A549 treated with Hydrocortisone at 1 μM for 4 hours (cell line): ENCODE results near the gene SLC2A4. TPM values are rescaled to one million over a fixed set of nuclear protein-coding genes. Genes with fewer than 3 reads are reported as not detected.

Experiments
- total RNA-seq: library from RNA; stranded (reverse); fragments of 200-300 nt; extraction: Qiagen RNA extraction; gene quantifications from 5 replicates; pipeline ENCODE4 v1.2.3, GENCODE V29; 2022

Gene SLC2A4
- total RNA-seq, 1 experiment from 2014 or later: 0.59 TPM

Other genes with a start within 250 kb of the SLC2A4 start
- gene SLC16A13, start 245.7 kb upstream of the SLC2A4 start, total RNA-seq: 6.5 to 9.3 TPM (median 8.9 TPM) in 5 replicates
- gene SLC16A11, start 237.6 kb upstream of the SLC2A4 start, total RNA-seq: not detected in 5 replicates
- gene CLEC10A, start 201.5 kb upstream of the SLC2A4 start, total RNA-seq: not detected in 5 replicates
- 0.12 to 0.16 TPM in 2 of 5 replicates, not detected in the others for gene ASGR2, start 166.9 kb upstream of the SLC2A4 start, total RNA-seq
- 0.70 to 1.4 TPM (median 0.89 TPM) in 5 replicates for gene ASGR1, start 102.3 kb upstream of the SLC2A4 start, total RNA-seq
- gene DLG4, start 61.9 kb upstream of the SLC2A4 start, total RNA-seq: 5.7 to 7.8 TPM (median 6.6 TPM) in 5 replicates
- 322 to 414 TPM (median 394 TPM) in 5 replicates for gene ACADVL, start 61.8 kb upstream of the SLC2A4 start, total RNA-seq
- gene DVL2, start 47.2 kb upstream of the SLC2A4 start, total RNA-seq: 37.0 to 41.9 TPM (median 40.1 TPM) in 5 replicates
- 89.8 to 111 TPM (median 96.3 TPM) in 5 replicates for gene PHF23, start 42.3 kb upstream of the SLC2A4 start, total RNA-seq
- 685 to 777 TPM (median 698 TPM) in 5 replicates for gene GABARAP, start 39.3 kb upstream of the SLC2A4 start, total RNA-seq
- gene CTDNEP1, start 30.0 kb upstream of the SLC2A4 start, total RNA-seq: 222 to 242 TPM (median 228 TPM) in 5 replicates
- 125 to 155 TPM (median 140 TPM) in 5 replicates for gene ELP5, start 29.5 kb upstream of the SLC2A4 start, total RNA-seq
- 2.2 to 3.7 TPM (median 2.6 TPM) in 5 replicates for gene CLDN7, start 19.2 kb upstream of the SLC2A4 start, total RNA-seq
- gene YBX2, start 12.9 kb downstream of the SLC2A4 start, total RNA-seq: 0.43 to 0.55 TPM (median 0.44 TPM) in 5 replicates
- gene EIF5A, start 25.9 kb downstream of the SLC2A4 start, total RNA-seq: 1,618 to 1,808 TPM (median 1,704 TPM) in 5 replicates
- 73.9 to 101 TPM (median 95.3 TPM) in 5 replicates for gene GPS2, start 33.6 kb downstream of the SLC2A4 start, total RNA-seq
- gene NEURL4, start 47.6 kb downstream of the SLC2A4 start, total RNA-seq: 26.4 to 30.2 TPM (median 28.4 TPM) in 5 replicates
- gene ACAP1, start 54.8 kb downstream of the SLC2A4 start, total RNA-seq: 1.2 to 3.9 TPM (median 3.1 TPM) in 5 replicates
- 10.5 to 13.8 TPM (median 12.9 TPM) in 5 replicates for gene KCTD11, start 70.4 kb downstream of the SLC2A4 start, total RNA-seq
- not detected in 5 replicates for gene TMEM95, start 73.4 kb downstream of the SLC2A4 start, total RNA-seq
- gene TNK1, start 99.4 kb downstream of the SLC2A4 start, total RNA-seq: 1.4 to 2.1 TPM (median 1.7 TPM) in 5 replicates
- gene PLSCR3, start 112.8 kb downstream of the SLC2A4 start, total RNA-seq: 38.8 to 44.7 TPM (median 42.7 TPM) in 5 replicates
- 171 to 224 TPM (median 215 TPM) in 5 replicates for gene TMEM256, start 122.4 kb downstream of the SLC2A4 start, total RNA-seq
- gene NLGN2, start 126.1 kb downstream of the SLC2A4 start, total RNA-seq: 12.7 to 19.0 TPM (median 15.5 TPM) in 5 replicates
- 0.08 to 0.13 TPM in 2 of 5 replicates, not detected in the others for gene SPEM1, start 138.6 kb downstream of the SLC2A4 start, total RNA-seq
- not detected in 5 replicates for gene SPEM2, start 143.9 kb downstream of the SLC2A4 start, total RNA-seq
- gene SPEM3, start 147.1 kb downstream of the SLC2A4 start, total RNA-seq: 0.02 to 0.03 TPM in 2 of 5 replicates, not detected in the others
- 10.1 to 14.8 TPM (median 13.3 TPM) in 5 replicates for gene TMEM102, start 153.7 kb downstream of the SLC2A4 start, total RNA-seq
- 0.93 to 1.1 TPM (median 1.0 TPM) in 5 replicates for gene FGF11, start 157.8 kb downstream of the SLC2A4 start, total RNA-seq
- gene CHRNB1, start 163.3 kb downstream of the SLC2A4 start, total RNA-seq: 7.0 to 11.7 TPM (median 9.1 TPM) in 5 replicates
- gene ZBTB4, start 197.9 kb downstream of the SLC2A4 start, total RNA-seq: 20.4 to 26.9 TPM (median 24.8 TPM) in 5 replicates
- gene SLC35G6, start 199.7 kb downstream of the SLC2A4 start, total RNA-seq: not detected in 5 replicates
- 70.3 to 86.1 TPM (median 78.6 TPM) in 5 replicates for gene POLR2A, start 202.6 kb downstream of the SLC2A4 start, total RNA-seq